Nucleus accumbens (tissue), 56 donors: ENCODE measurements around the gene AFP.

Experiments used
- DNase-seq, 56 donors: peaks; one replicate each; lab custom pipeline; 2025; lab: John Stamatoyannopoulos, UW

Gene AFP

GRCh38 chr4:73413294-73413755, 22.7 kb upstream of the AFP start:
- DNase-seq: no peak

GRCh38 chr4:73414936-73415271, 21.1 kb upstream of the AFP start:
- no peak for DNase-seq

- no peak for DNase-seq
These were observed 20.2 kb upstream of the AFP start for GRCh38 chr4:73415807-73416238.

- DNase-seq: no peak
These were observed 19.5 kb upstream of the AFP start for GRCh38 chr4:73416423-73417087.

GRCh38 chr4:73417342-73417741, 18.7 kb upstream of the AFP start:
- no peak for DNase-seq

DNA sequence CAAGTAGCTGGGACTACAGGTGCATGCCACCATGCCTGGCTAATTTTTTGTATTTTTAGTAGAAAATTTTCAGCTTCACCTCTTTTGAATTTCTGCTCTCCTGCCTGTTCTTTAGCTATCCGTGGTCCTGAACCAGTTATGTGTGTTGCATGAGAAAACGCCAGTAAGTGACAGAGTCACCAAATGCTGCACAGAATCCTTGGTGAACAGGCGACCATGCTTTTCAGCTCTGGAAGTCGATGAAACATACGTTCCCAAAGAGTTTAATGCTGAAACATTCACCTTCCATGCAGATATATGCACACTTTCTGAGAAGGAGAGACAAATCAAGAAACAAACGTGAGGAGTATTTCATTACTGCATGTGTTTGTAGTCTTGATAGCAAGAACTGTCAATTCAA, 18.0 kb upstream of the AFP start:
- DNase-seq: no peak

- no peak for DNase-seq
These were observed 17.3 kb upstream of the AFP start for GRCh38 chr4:73418677-73419076.

- no peak for DNase-seq
These were observed 16.6 kb upstream of the AFP start for GRCh38 chr4:73419106-73420038.

- DNase-seq: no peak
These were observed 15.4 kb upstream of the AFP start for GRCh38 chr4:73420615-73421014.

DNA sequence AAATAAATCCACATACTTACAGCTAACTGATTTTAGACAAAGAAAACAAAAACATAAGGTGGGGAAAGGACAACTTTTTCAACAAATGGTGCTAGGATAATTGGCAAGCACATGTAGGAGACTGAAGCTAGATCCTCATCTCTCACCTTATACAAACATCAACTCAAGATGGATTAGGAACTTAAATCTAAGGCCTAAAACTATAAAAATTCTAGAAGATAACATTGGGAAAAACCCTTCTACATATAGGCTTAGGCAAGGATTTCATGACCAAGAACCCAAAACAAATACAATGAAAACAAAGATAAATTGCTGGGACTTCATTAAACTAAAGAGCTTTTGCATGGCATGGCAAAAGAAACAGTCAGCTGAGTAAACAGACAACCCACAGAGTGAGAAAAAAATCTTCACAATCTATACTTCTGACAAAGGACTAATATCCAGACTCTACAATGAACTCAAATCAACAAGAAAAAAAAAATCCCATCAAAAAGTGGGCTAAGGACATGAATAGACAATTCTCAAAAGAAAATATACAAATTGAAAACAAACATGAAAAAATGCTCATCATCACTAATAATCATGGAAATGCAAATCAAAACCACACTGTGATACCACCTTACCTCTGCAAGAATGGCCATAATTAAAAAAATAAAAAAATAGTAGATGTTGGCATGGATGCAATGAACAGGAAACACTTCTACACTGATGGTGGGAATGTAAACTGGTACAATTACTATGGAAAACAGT, 14.1 kb upstream of the AFP start:
- DNase-seq: no peak

- no peak for DNase-seq
These were observed 13.6 kb upstream of the AFP start for GRCh38 chr4:73422458-73422752.

DNA sequence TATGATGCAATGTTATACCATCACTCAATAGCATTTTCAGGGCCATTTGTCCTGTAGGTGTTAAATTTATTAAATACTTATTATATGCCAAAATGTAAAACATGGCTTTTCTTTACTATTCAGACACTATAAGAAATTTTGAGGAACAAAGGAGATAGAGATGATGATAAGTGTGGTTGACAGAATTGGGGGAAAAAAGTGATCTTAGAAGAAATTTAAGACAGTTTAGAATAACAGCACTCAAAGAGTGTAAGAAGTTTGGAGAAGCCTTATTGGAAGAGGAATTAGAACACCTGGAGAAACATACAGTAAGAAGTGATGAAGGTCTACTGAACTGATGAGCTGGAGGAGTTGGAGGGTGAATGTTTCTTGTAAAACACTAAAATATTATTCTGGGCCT, 12.8 kb upstream of the AFP start:
- no peak for DNase-seq

GRCh38 chr4:73426666-73427065, 9.4 kb upstream of the AFP start:
- DNase-seq: no peak

- DNase-seq: no peak
These were observed 6.9 kb upstream of the AFP start for GRCh38 chr4:73429118-73429517.

- DNase-seq: no peak
These were observed 6.0 kb upstream of the AFP start for GRCh38 chr4:73429826-73430587.

- DNase-seq: no peak
These were observed 4.2 kb upstream of the AFP start for GRCh38 chr4:73431813-73432168.

GRCh38 chr4:73432169-73433000, 3.6 kb upstream of the AFP start:
- DNase-seq: no peak

DNA sequence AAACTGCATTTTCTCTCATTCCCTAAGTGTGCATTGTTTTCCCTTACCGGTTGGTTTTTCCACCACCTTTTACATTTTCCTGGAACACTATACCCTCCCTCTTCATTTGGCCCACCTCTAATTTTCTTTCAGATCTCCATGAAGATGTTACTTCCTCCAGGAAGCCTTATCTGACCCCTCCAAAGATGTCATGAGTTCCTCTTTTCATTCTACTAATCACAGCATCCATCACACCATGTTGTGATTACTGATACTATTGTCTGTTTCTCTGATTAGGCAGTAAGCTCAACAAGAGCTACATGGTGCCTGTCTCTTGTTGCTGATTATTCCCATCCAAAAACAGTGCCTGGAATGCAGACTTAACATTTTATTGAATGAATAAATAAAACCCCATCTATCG, 2.9 kb upstream of the AFP start:
- no peak for DNase-seq

DNA sequence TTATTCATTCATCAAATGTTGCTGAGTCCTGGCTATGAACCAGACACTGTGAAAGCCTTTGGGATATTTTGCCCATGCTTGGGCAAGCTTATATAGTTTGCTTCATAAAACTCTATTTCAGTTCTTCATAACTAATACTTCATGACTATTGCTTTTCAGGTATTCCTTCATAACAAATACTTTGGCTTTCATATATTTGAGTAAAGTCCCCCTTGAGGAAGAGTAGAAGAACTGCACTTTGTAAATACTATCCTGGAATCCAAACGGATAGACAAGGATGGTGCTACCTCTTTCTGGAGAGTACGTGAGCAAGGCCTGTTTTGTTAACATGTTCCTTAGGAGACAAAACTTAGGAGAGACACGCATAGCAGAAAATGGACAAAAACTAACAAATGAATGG, 1.7 kb upstream of the AFP start:
- no peak for DNase-seq
